GM21529 (cell line): ENCODE results near the gene ATP23.

ENCODE experiments used
- ATAC-seq: cut with Tn5 transposase; IDR thresholded peaks from one replicate; pipeline ENCODE4 v1.9.1; 2021; ENCODE audit not compliant: unreplicated experiment

Gene ATP23

GRCh38 chr12:57966536-57966935, 25.2 kb downstream of the ATP23 start:
- ATAC-seq: no peak

- no peak for ATAC-seq
Measured at GRCh38 chr12:57983146-57983857, 41.9 kb downstream of the ATP23 start.

GRCh38 chr12:57983858-57984505, 42.6 kb downstream of the ATP23 start:
- no peak for ATAC-seq

- no peak for ATAC-seq
Measured at GRCh38 chr12:57984629-57985151, 43.3 kb downstream of the ATP23 start.

- ATAC-seq: no peak
Measured at GRCh38 chr12:57985685-57986084, 44.3 kb downstream of the ATP23 start.

- ATAC-seq: no peak
Measured at GRCh38 chr12:57989838-57990237, 48.5 kb downstream of the ATP23 start.

GRCh38 chr12:57990241-57990883, 49.0 kb downstream of the ATP23 start:
- no peak for ATAC-seq

GRCh38 chr12:57992001-57992400, 50.6 kb downstream of the ATP23 start:
- no peak for ATAC-seq

- no peak for ATAC-seq
Measured at GRCh38 chr12:57993030-57993429, 51.7 kb downstream of the ATP23 start.

GRCh38 chr12:57993834-57994233, 52.5 kb downstream of the ATP23 start:
- no peak for ATAC-seq

- ATAC-seq: no peak
Measured at GRCh38 chr12:57996520-57996919, 55.2 kb downstream of the ATP23 start.

GRCh38 chr12:57998251-57998650, 56.9 kb downstream of the ATP23 start:
- no peak for ATAC-seq

GRCh38 chr12:58000499-58000898, 59.1 kb downstream of the ATP23 start:
- no peak for ATAC-seq

GRCh38 chr12:58007875-58008274, 66.5 kb downstream of the ATP23 start:
- ATAC-seq: no peak

GRCh38 chr12:58008634-58009033, 67.3 kb downstream of the ATP23 start:
- ATAC-seq: no peak
